A549 (cell line): ENCODE data around the gene SELENOT. TPM values are rescaled to one million over a fixed set of nuclear protein-coding genes. Genes with fewer than 3 reads are reported as not detected.
"Not testable (repeated sequence)": the region's sequence is repeated elsewhere in the genome, so short reads cannot be mapped to it uniquely, and the experiment has no call there.

ENCODE experiments used
- ATAC-seq, 2 experiments: fragments of 200-7000 bp in 1 of 2; fragments of >200 bp in 1 of 2; cut with Nextera tagmentation in 1 of 2; cut with Tn5 transposase in 1 of 2; 3 replicates each; pipeline versions ENCODE4 v1.8.0 to v1.9.1; 2018 to 2020; ENCODE audit warnings: mild to moderate bottlenecking in 1 of 2, moderate library complexity in 1 of 2
- CTCF ChIA-PET: fragments of 300-600 bp; sonication (Branson Sonifier 250); formaldehyde crosslinking; extraction: SDS; loops from one replicate; lab custom pipeline; 2021; ENCODE audit warnings: antibody characterized with exemption, inconsistent platforms; lab: Yijun Ruan, JAX
- POLR2A ChIA-PET: fragments of 350-600 bp; formaldehyde crosslinking; extraction: SDS; loops from one replicate; lab custom pipeline; 2021; ENCODE audit warnings: antibody characterized with exemption, inconsistent platforms; lab: Yijun Ruan, JAX
- DNase-seq, 2 experiments: peaks; one replicate each; pipeline versions ENCODE4 v3.0.0 to v3.0.0-alpha.2; 2011 to 2016; ENCODE audit warnings: low read depth in 1 of 2, low spot score in 1 of 2
- FAIRE-seq: peaks from 2 replicates; lab custom pipeline; 2011; peaks lifted over from hg19 to GRCh38; lab: Jason Lieb, UNC
- H3K27ac ChIP-seq, 2 experiments: fragments of >200 bp; sonication (Bioruptor Twin); formaldehyde crosslinking; 3 replicates each; pipeline ENCODE4 v1.5.1; 2016 to 2017
- H3K4me1 ChIP-seq: fragments of >200 bp; sonication (Bioruptor Twin); formaldehyde crosslinking; 3 replicates; pipeline ENCODE4 v1.6.1; 2016
- H3K4me2 ChIP-seq: fragments of >200 bp; sonication (Bioruptor Twin); formaldehyde crosslinking; 3 replicates; pipeline ENCODE4 v1.6.1; 2016
- H3K4me3 ChIP-seq: fragments of >200 bp; sonication (Bioruptor Twin); formaldehyde crosslinking; 3 replicates; pipeline ENCODE4 v1.5.1; 2016
- H3K9me3 ChIP-seq: fragments of >200 bp; sonication (Bioruptor Twin); formaldehyde crosslinking; 3 replicates; pipeline ENCODE4 v1.6.1; 2016
- ATOH8 ChIP-seq: fragments of 250-450 bp; sonication (Bioruptor Pico); IDR thresholded peaks from 2 replicates; pipeline ENCODE4 v1.5.0; 2020; ENCODE audit warnings: low read depth, mild to moderate bottlenecking, moderate library complexity
- BHLHE40 ChIP-seq: IDR thresholded peaks from 2 replicates; pipeline ENCODE4 v1.6.1; 2012; ENCODE audit warnings: low read depth, low read length, inconsistent platforms
- CBX8 ChIP-seq: fragments of 200-600 bp; sonication (generic); IDR thresholded peaks from 2 replicates; pipeline ENCODE4 v1.6.1; 2016
- CEBPB ChIP-seq, 2 experiments: fragments of >200 bp in 1 of 2; sonication (Bioruptor Twin) in 1 of 2; formaldehyde crosslinking in 1 of 2; IDR thresholded peaks; 2 replicates each; pipeline ENCODE4 v1.6.1; 2012 to 2016
- CHD2 ChIP-seq: fragments of 150-350 bp; IDR thresholded peaks from 2 replicates; pipeline ENCODE4 v1.6.1; 2014; ENCODE audit warnings: low read length; ENCODE audit not compliant: partially characterized antibody
- E2F6 ChIP-seq: IDR thresholded peaks from 2 replicates; pipeline ENCODE4 v1.6.1; 2012; ENCODE audit warnings: low read depth, borderline replicate concordance
- EHF ChIP-seq: fragments of 250-450 bp; sonication (Bioruptor Pico); IDR thresholded peaks from 2 replicates; pipeline ENCODE4 v1.5.0; 2020; ENCODE audit warnings: mild to moderate bottlenecking
- EHMT2 ChIP-seq: fragments of 200-600 bp; sonication (generic); IDR thresholded peaks from 2 replicates; pipeline ENCODE4 v1.6.1; 2016; ENCODE audit warnings: antibody characterized with exemption, low read depth, mild to moderate bottlenecking, moderate library complexity
- FOSB ChIP-seq: fragments of 250-450 bp; sonication (Bioruptor Pico); IDR thresholded peaks from 2 replicates; pipeline ENCODE4 v1.5.0; 2020; ENCODE audit warnings: mild to moderate bottlenecking, moderate library complexity
- FOXS1 ChIP-seq: fragments of 250-450 bp; sonication (Bioruptor Pico); IDR thresholded peaks from 2 replicates; pipeline ENCODE4 v1.5.0; 2020; ENCODE audit warnings: mild to moderate bottlenecking, moderate library complexity
- HES2 ChIP-seq: fragments of >200 bp; sonication (Bioruptor Twin); formaldehyde crosslinking; IDR thresholded peaks from 2 replicates; pipeline ENCODE4 v1.6.1; 2016
- HOXB13 ChIP-seq: fragments of 250-450 bp; sonication (Bioruptor Pico); IDR thresholded peaks from 2 replicates; pipeline ENCODE4 v1.5.0; 2020; ENCODE audit warnings: low read depth, mild to moderate bottlenecking, moderate library complexity
- HOXB5 ChIP-seq: fragments of 250-450 bp; sonication (Bioruptor Pico); IDR thresholded peaks from 2 replicates; pipeline ENCODE4 v1.5.0; 2020; ENCODE audit warnings: mild to moderate bottlenecking, moderate library complexity
- JUNB ChIP-seq: fragments of >200 bp; sonication (Bioruptor Twin); formaldehyde crosslinking; IDR thresholded peaks from 2 replicates; pipeline ENCODE4 v1.6.1; 2016
- KDM1A ChIP-seq: fragments of 200-600 bp; sonication (generic); IDR thresholded peaks from 2 replicates; pipeline ENCODE4 v1.6.1; 2016; ENCODE audit warnings: low read depth, mild to moderate bottlenecking
- MAFK ChIP-seq: fragments of 450-650 bp; IDR thresholded peaks from 2 replicates; pipeline ENCODE4 v1.6.1; 2014; ENCODE audit not compliant: partially characterized antibody
- PHF8 ChIP-seq: fragments of 200-600 bp; sonication (generic); IDR thresholded peaks from 2 replicates; pipeline ENCODE4 v1.6.1; 2016; ENCODE audit warnings: low read depth, mild to moderate bottlenecking, antibody characterized with exemption, moderate library complexity, borderline replicate concordance
- RFX5 ChIP-seq: fragments of 450-650 bp; IDR thresholded peaks from 2 replicates; pipeline ENCODE4 v1.7.1; 2014; ENCODE audit warnings: antibody characterized with exemption, mild to moderate bottlenecking, moderate library complexity
- ZC3H11A ChIP-seq: fragments of 450-650 bp; IDR thresholded peaks from 2 replicates; pipeline ENCODE4 v1.6.1; 2014; ENCODE audit warnings: antibody characterized with exemption, mild to moderate bottlenecking
- ZNF302 ChIP-seq: fragments of 250-450 bp; sonication (Bioruptor Pico); IDR thresholded peaks from 2 replicates; pipeline ENCODE4 v1.9.0; 2021; ENCODE audit warnings: inconsistent platforms, mild to moderate bottlenecking, moderate library complexity
- ZSCAN20 ChIP-seq: fragments of 250-450 bp; sonication (Bioruptor Pico); IDR thresholded peaks from 2 replicates; pipeline ENCODE4 v1.8.0; 2022; ENCODE audit warnings: mild to moderate bottlenecking, moderate library complexity
- WGBS: methylation state at CpG from one replicate; pipeline ENCODE4 v1.1.6; 2017; ENCODE audit errors: missing lambda C conversion rate; 5-methylcytosine and 5-hydroxymethylcytosine counted together
- polyA plus RNA-seq, 4 experiments: library from polyadenylated mRNA; depleted of rRNA in 3 of 4; stranded (reverse); fragments of >200 nt; fragmentation: RNase III in 1 of 4; extraction: RNeasy Plus Mini Kit Qiagen cat#74134 plus additional on column Dnase treatment in 1 of 4; gene quantifications; 2 replicates in 3 of 4; 3 replicates in 1 of 4; pipeline ENCODE4 v1.2.3, GENCODE V29; 2011 to 2017

SELENOT gene
- polyA plus RNA-seq, 2 of the 4 experiments (the other 2 are of a cell fraction): 100 to 536 TPM

- Histone ChIP-seq H3K9me3 (no peaks in the 10 kb centered on the region), H3K4me2 (no peak overlapping the region), H3K27ac (no peak overlapping the region), H3K4me3 (no peak overlapping the region), H3K4me1 (peaks cover 10% of the 10 kb centered on the region; the same call in 2 of the 3 replicates)
- DNase-seq: no peak
- CTCF ChIA-PET: interaction anchor here (1.6 kb wide), 1 partner anchor 69 kb away, joined by 3 read pairs; no protein-coding TSS in a partner anchor
- WGBS: 85% methylated on average over 4 of the region's 4 CpGs
- FAIRE-seq: no peak
- POLR2A ChIA-PET: no interaction called here
- no peak for TF ChIP-seq CBX8
- TF ChIP-seq E2F6: no peak
- TF ChIP-seq KDM1A: no peak
- no peak for TF ChIP-seq FOSB (CRISPR knock-in tag)
- TF ChIP-seq FOXS1 (CRISPR knock-in tag): no peak
- TF ChIP-seq HOXB5 (CRISPR knock-in tag): no peak
- no peak for TF ChIP-seq HES2
- TF ChIP-seq EHMT2: no peak
- no peak for TF ChIP-seq PHF8
- no peak for TF ChIP-seq MAFK
- no peak for TF ChIP-seq ZNF302 (CRISPR knock-in tag)
- TF ChIP-seq ZSCAN20 (CRISPR knock-in tag): no peak
- no peak for TF ChIP-seq CHD2
- no peak for TF ChIP-seq ZC3H11A
- TF ChIP-seq RFX5: no peak
- TF ChIP-seq HOXB13 (CRISPR knock-in tag): no peak
- TF ChIP-seq JUNB: no peak
- no peak for TF ChIP-seq BHLHE40
- ATAC-seq: no peak
Observed at GRCh38 chr3:150597646-150598045, 5.5 kb upstream of the SELENOT start.

- H3K4me2 ChIP-seq: no peak overlapping the region
- no peak overlapping the region; a peak in 1 of 6 replicates for H3K27ac ChIP-seq
- no peak overlapping the region for H3K4me3 ChIP-seq
- no peak for ATAC-seq
- ChIA-PET POLR2A (no interaction called here), CTCF (no interaction called here)
- no peaks in the 10 kb centered on the region for H3K9me3 ChIP-seq
- no peak for FAIRE-seq
- 58% methylated on average over 4 of the region's 4 CpGs for WGBS
- H3K4me1 ChIP-seq: peaks cover 14% of the 10 kb centered on the region; the same call in 2 of the 3 replicates
- no peak for TF ChIP-seq EHF (CRISPR knock-in tag)
- TF ChIP-seq RFX5: peak; percentile 64; the same call in 1 of the 2 replicates
- TF ChIP-seq ATOH8 (CRISPR knock-in tag): 0 out of 2 replicates have a peak, but pooled peaks have one; percentile 21
- no peak for DNase-seq
Observed at GRCh38 chr3:150599611-150600297, 3.4 kb upstream of the SELENOT start.

GRCh38 chr3:150600647-150601530 lies 2.2 kb upstream of the SELENOT start:
- ATAC-seq, H3K4me3 ChIP-seq, POLR2A ChIA-PET, FAIRE-seq, H3K9me3 ChIP-seq, H3K4me2 ChIP-seq, H3K27ac ChIP-seq, DNase-seq, CTCF ChIA-PET: not testable (repeated sequence)
- WGBS: 95% methylated on average over 13 of the region's 13 CpGs
- peaks cover 23% of the 10 kb centered on the region; the same call in 2 of the 3 replicates for H3K4me1 ChIP-seq
- TF ChIP-seq CEBPB (IDR thresholded peaks at IDR 0.05): peak in 1 of 2 experiments; percentile 75; a peak in 2 of 4 replicates
